HepG2 (cell line): ENCODE measurements around the gene ANKRD34C. TPM values are rescaled to one million over a fixed set of nuclear protein-coding genes. Genes with fewer than 3 reads are reported as not detected.

Source experiments
- ATAC-seq: fragments of 200-7000 bp; cut with Tn5 transposase; 3 replicates; pipeline ENCODE4 v1.9.1; 2020; ENCODE audit warnings: mild to moderate bottlenecking, moderate library complexity
- BruUV-seq: library from RNA; stranded (reverse); fragments of 400-500 nt; replicated peaks from 2 replicates; lab custom pipeline; 2021; lab: Mats Ljungman, UMichigan
- CTCF ChIA-PET: fragments of 300-600 bp; formaldehyde crosslinking; extraction: SDS; loops from one replicate; lab custom pipeline; 2021; ENCODE audit warnings: low total read pairs, inconsistent platforms, low intra/inter-chr PET ratio; lab: Yijun Ruan, JAX
- POLR2A ChIA-PET: fragments of 350-600 bp; sonication (Branson Sonifier 250); formaldehyde crosslinking; loops from one replicate; lab custom pipeline; 2020; ENCODE audit warnings: antibody characterized with exemption, inconsistent platforms; lab: Yijun Ruan, JAX
- DNase-seq: peaks from one replicate; pipeline ENCODE4 v3.0.0-alpha.2; 2015; ENCODE audit warnings: low spot score
- FAIRE-seq: peaks from 3 replicates; lab custom pipeline; 2011; peaks lifted over from hg19 to GRCh38; lab: Jason Lieb, UNC
- H2AFZ ChIP-seq: one replicate; pipeline ENCODE4 v1.6.1; 2011; ENCODE audit warnings: low read length, inconsistent platforms
- H3K27ac ChIP-seq: fragments of 300-600 bp; 3 replicates; pipeline ENCODE4 v1.8.0; 2011; ENCODE audit warnings: mixed run types, mild to moderate bottlenecking, mixed read lengths, low read length, inconsistent platforms; ENCODE audit not compliant: insufficient read depth; ENCODE audit errors: extremely low read length
- H3K27me3 ChIP-seq, 2 experiments: fragments of 200-600 bp in 1 of 2; 2 replicates in 1 of 2; 3 replicates in 1 of 2; pipeline versions ENCODE4 v1.6.0 to v1.8.0; 2011; ENCODE audit warnings: low read length in 2 of 2, mild to moderate bottlenecking in 2 of 2, moderate library complexity in 2 of 2, inconsistent platforms in 1 of 2; ENCODE audit not compliant: insufficient read depth in 2 of 2, control insufficient read depth in 1 of 2
- H3K36me3 ChIP-seq, 2 experiments: fragments of 200-600 bp in 1 of 2; replicated peaks in 1 of 2; 2 replicates in 1 of 2; 3 replicates in 1 of 2; pipeline versions ENCODE4 v1.5.1 to v1.8.0; 2011; ENCODE audit warnings: low read length in 2 of 2, inconsistent platforms in 1 of 2; ENCODE audit not compliant: insufficient read depth in 2 of 2, control insufficient read depth in 1 of 2
- H3K4me1 ChIP-seq: 2 replicates; pipeline ENCODE4 v1.5.1; 2012; ENCODE audit warnings: low read length, inconsistent platforms; ENCODE audit not compliant: insufficient read depth
- H3K4me2 ChIP-seq: 2 replicates; pipeline ENCODE4 v1.6.0; 2011; ENCODE audit warnings: low read depth, low read length, inconsistent platforms
- H3K4me3 ChIP-seq, 3 experiments: fragments of 200-600 bp in 1 of 3; sonication (generic), shearing (Covaris generic) in 1 of 3; replicated peaks in 1 of 3; 2 replicates each; pipeline ENCODE4 v1.5.1; 2011 to 2016; ENCODE audit warnings: low read length in 3 of 3, inconsistent platforms in 2 of 3, low read depth in 2 of 3, mild to moderate bottlenecking in 2 of 3, control low read depth in 1 of 3, mixed read lengths in 1 of 3; ENCODE audit not compliant: insufficient read depth in 1 of 3
- H3K79me2 ChIP-seq: one replicate; pipeline ENCODE4 v1.6.1; 2011; ENCODE audit warnings: low read length, inconsistent platforms; ENCODE audit not compliant: insufficient read depth
- H3K9ac ChIP-seq: 2 replicates; pipeline ENCODE4 v1.6.0; 2011; ENCODE audit warnings: mild to moderate bottlenecking, low read depth, low read length, inconsistent platforms; ENCODE audit not compliant: insufficient read depth
- H3K9me3 ChIP-seq: 2 replicates; pipeline ENCODE4 v1.5.1; 2012; ENCODE audit warnings: mild to moderate bottlenecking, low read length
- H4K20me1 ChIP-seq: 2 replicates; pipeline ENCODE4 v1.6.0; 2011; ENCODE audit warnings: inconsistent platforms, mild to moderate bottlenecking, low read length, moderate library complexity; ENCODE audit not compliant: insufficient read depth
- GATAD2A ChIP-seq: IDR thresholded peaks from 2 replicates; pipeline ENCODE4 v1.6.1; 2016
- HBP1 ChIP-seq: IDR thresholded peaks from 2 replicates; pipeline ENCODE4 v1.6.1; 2016; ENCODE audit warnings: low read depth, control low read depth
- HNRNPUL1 ChIP-seq: fragments of 200-400 bp; formaldehyde crosslinking; IDR thresholded peaks from 2 replicates; pipeline ENCODE4 v1.6.1; 2017; ENCODE audit warnings: low read depth, mild to moderate bottlenecking, low read length, moderate library complexity
- HOXA9 ChIP-seq: sonication (generic); formaldehyde crosslinking; IDR thresholded peaks from 2 replicates; pipeline ENCODE4 v1.8.1; 2022; ENCODE audit warnings: missing genetic modification reagents, mild to moderate bottlenecking, moderate library complexity, borderline replicate concordance
- MZF1 ChIP-seq: sonication (generic); formaldehyde crosslinking; IDR thresholded peaks from 2 replicates; pipeline ENCODE4 v1.8.1; 2023; ENCODE audit warnings: mild to moderate bottlenecking, missing genetic modification reagents, borderline replicate concordance
- REXO4 ChIP-seq: sonication (generic); formaldehyde crosslinking; IDR thresholded peaks from 2 replicates; pipeline ENCODE4 v1.8.0; 2022; ENCODE audit warnings: missing genetic modification reagents, mild to moderate bottlenecking, borderline replicate concordance
- YEATS2 ChIP-seq: sonication (generic); formaldehyde crosslinking; IDR thresholded peaks from 2 replicates; pipeline ENCODE4 v1.4.0; 2020; ENCODE audit warnings: missing genetic modification reagents, borderline replicate concordance
- ZBTB1 ChIP-seq: sonication (generic); formaldehyde crosslinking; IDR thresholded peaks from 2 replicates; pipeline ENCODE4 v1.4.0; 2020; ENCODE audit warnings: missing genetic modification reagents, borderline replicate concordance
- ZBTB43 ChIP-seq: sonication (generic); formaldehyde crosslinking; conservative IDR thresholded peaks from 2 replicates; pipeline ENCODE4 v1.4.0; 2020; ENCODE audit warnings: missing genetic modification reagents
- ZNF207 ChIP-seq: fragments of 450-650 bp; IDR thresholded peaks from 2 replicates; pipeline ENCODE4 v1.6.1; 2016; ENCODE audit warnings: antibody characterized with exemption, borderline replicate concordance
- ZNF367 ChIP-seq: sonication (generic); formaldehyde crosslinking; IDR thresholded peaks from 2 replicates; pipeline ENCODE4 v1.4.0; 2020; ENCODE audit warnings: missing genetic modification reagents, borderline replicate concordance
- ZNF563 ChIP-seq: sonication (generic); formaldehyde crosslinking; IDR thresholded peaks from 2 replicates; pipeline ENCODE4 v1.8.0; 2022; ENCODE audit warnings: mild to moderate bottlenecking, moderate library complexity, missing genetic modification reagents
- ZNF576 ChIP-seq: sonication (generic); formaldehyde crosslinking; IDR thresholded peaks from 2 replicates; pipeline ENCODE4 v1.4.0; 2020; ENCODE audit warnings: mild to moderate bottlenecking, missing genetic modification reagents
- ZNF672 ChIP-seq: sonication (generic); formaldehyde crosslinking; IDR thresholded peaks from 2 replicates; pipeline ENCODE4 v1.8.1; 2022; ENCODE audit warnings: missing genetic modification reagents
- ZNF761 ChIP-seq: sonication (generic); formaldehyde crosslinking; conservative IDR thresholded peaks from 2 replicates; pipeline ENCODE4 v1.4.0; 2020; ENCODE audit warnings: mild to moderate bottlenecking, missing genetic modification reagents
- ZNF782 ChIP-seq: sonication (generic); formaldehyde crosslinking; IDR thresholded peaks from 2 replicates; pipeline ENCODE4 v1.4.0; 2020; ENCODE audit warnings: missing genetic modification reagents, mild to moderate bottlenecking, borderline replicate concordance
- ZZZ3 ChIP-seq: sonication (generic); formaldehyde crosslinking; IDR thresholded peaks from 2 replicates; pipeline ENCODE4 v1.4.0; 2020; ENCODE audit warnings: missing genetic modification reagents, mild to moderate bottlenecking, borderline replicate concordance
- WGBS: methylation state at CpG from one replicate; pipeline ENCODE4 v1.1.6; 2017; ENCODE audit warnings: low lambda C conversion rate; 5-methylcytosine and 5-hydroxymethylcytosine counted together
- in situ Hi-C: cut with HindIII; loops from 2 replicates; pipeline ENCODE4 v1.10.0; 2017; ENCODE audit warnings: low pct_unique_long_range_greater_than_20kb; ENCODE audit not compliant: extremely low pct_ligation_motif_present
- intact Hi-C: fragments of 100-400 bp; cut with micrococcal nuclease; formaldehyde crosslinking; loops from one replicate; pipeline ENCODE4 v1.10.0; 2022; ENCODE audit not compliant: unreplicated experiment
- polyA plus RNA-seq, 8 experiments: library from polyadenylated mRNA; depleted of rRNA in 3 of 8; stranded (reverse) in 7 of 8; unstranded in 1 of 8; fragments of >200 nt; fragmentation: Illumina TruSeq in 4 of 8; extraction: Trizol in 4 of 8; gene quantifications; 2 replicates each; pipeline versions ENCODE4 v1.2.1 to v1.2.3, GENCODE V29; 2011 to 2016; ENCODE audit warnings: low read depth in 4 of 8, missing spikeins in 1 of 8, mixed read lengths in 1 of 8; ENCODE audit not compliant: insufficient read depth in 1 of 8
- total RNA-seq, 5 experiments: library from RNA; depleted of rRNA; stranded (reverse); fragments of >200 nt; fragmentation: Illumina TruSeq; extraction: Trizol; gene quantifications; 2 replicates each; pipeline ENCODE4 v1.2.3, GENCODE V29; 2016; ENCODE audit warnings: low read depth in 1 of 5

The ANKRD34C gene
- total and polyA plus RNA-seq, 2 of the 13 experiments (the other 11 are each of a cell fraction or from before 2014, with no cell fraction given) = not detected

- no TSS peak for BruUV-seq
- Histone ChIP-seq H3K27ac (no peak overlapping the region), H2AFZ (no peak overlapping the region), H3K27me3 (peaks cover 0 to 12% of the 10 kb centered on the region in 2 experiments; a peak in 2 of 5 replicates), H4K20me1 (no peaks in the 10 kb centered on the region), H3K4me1 (no peaks in the 10 kb centered on the region), H3K36me3 (no peaks in the 10 kb centered on the region), H3K4me3 (no peak overlapping the region), H3K4me2 (no peak overlapping the region), H3K9ac (no peak overlapping the region), H3K9me3 (no peaks in the 10 kb centered on the region), H3K79me2 (no peaks in the 10 kb centered on the region)
- ATAC-seq (no peak), FAIRE-seq (no peak), DNase-seq (no peak)
- in situ Hi-C loops = no loop called here
- WGBS = 15% methylated on average over 4 of the region's 4 CpGs
- CTCF ChIA-PET = no interaction called here
- TF ChIP-seq ZZZ3 (CRISPR knock-in tag) = no peak
- no peak for TF ChIP-seq ZNF672
- TF ChIP-seq ZNF576 (CRISPR knock-in tag) = no peak
- no peak for TF ChIP-seq ZNF563 (CRISPR knock-in tag)
- TF ChIP-seq YEATS2 (CRISPR knock-in tag) = no peak
- TF ChIP-seq HOXA9 = no peak
- TF ChIP-seq ZNF761 (CRISPR knock-in tag) = no peak
- TF ChIP-seq MZF1 (CRISPR knock-in tag) = no peak
- TF ChIP-seq REXO4 (CRISPR knock-in tag) = no peak
- TF ChIP-seq HNRNPUL1 = no peak
- no peak for TF ChIP-seq ZBTB43 (CRISPR knock-in tag)
- no peak for TF ChIP-seq ZNF367 (CRISPR knock-in tag)
- TF ChIP-seq ZNF207 = no peak
- no peak for TF ChIP-seq ZBTB1 (CRISPR knock-in tag)
- no peak for TF ChIP-seq ZNF782
- TF ChIP-seq HBP1 = no peak
- no peak for TF ChIP-seq GATAD2A (CRISPR knock-in tag)
- POLR2A ChIA-PET = no interaction called here
- intact Hi-C loops = no loop called here
Observed at GRCh38 chr15:79292011-79292410, 9.5 kb downstream of the ANKRD34C start.
